Measurements from ENCODE around the gene RNF130. TPM values are rescaled to one million over a fixed set of nuclear protein-coding genes. Genes with fewer than 3 reads are reported as not detected.

The RNF130 gene
- total and polyA plus RNA-seq, 4 donors: 75.9 to 123 (median 90.8) TPM

GRCh38 chr5:179912951-179913350 lies 158.6 kb downstream of the RNF130 start:
- WGBS, 2 donors: 82 to 90% methylated on average over 18 to 19 of the region's 19 CpGs
- DNase-seq (no peak), ATAC-seq (ENCODE audit: insufficient read depth, low FRiP score) (no peak)
- Histone ChIP-seq H3K27me3 (ENCODE audit: control insufficient read depth in 3 of 3, insufficient read depth in 3 of 3, low read length in 2 of 3) (no peaks in the 10 kb centered on the region), H3K4me1 (ENCODE audit: control insufficient read depth in 5 of 5, insufficient read depth in 5 of 5, low read length in 5 of 5) (peaks cover 0 to 8% (median 0%) of the 10 kb centered on the region in 5 donors), H3K9me3 (ENCODE audit: control insufficient read depth in 4 of 4, insufficient read depth in 3 of 4, low read length in 3 of 4) (no peaks in the 10 kb centered on the region), H3K9ac (ENCODE audit: insufficient read depth in 1 of 2, low read length in 2 of 2) (no peak overlapping the region), H3K36me3 (ENCODE audit: control insufficient read depth in 4 of 4, insufficient read depth in 4 of 4, low read length in 4 of 4) (no peaks in the 10 kb centered on the region), H3K27ac (ENCODE audit: low read depth in 1 of 2, low read length in 1 of 2) (no peak overlapping the region), H3K4me3 (no peak overlapping the region)
- TF ChIP-seq, protein P1, sequence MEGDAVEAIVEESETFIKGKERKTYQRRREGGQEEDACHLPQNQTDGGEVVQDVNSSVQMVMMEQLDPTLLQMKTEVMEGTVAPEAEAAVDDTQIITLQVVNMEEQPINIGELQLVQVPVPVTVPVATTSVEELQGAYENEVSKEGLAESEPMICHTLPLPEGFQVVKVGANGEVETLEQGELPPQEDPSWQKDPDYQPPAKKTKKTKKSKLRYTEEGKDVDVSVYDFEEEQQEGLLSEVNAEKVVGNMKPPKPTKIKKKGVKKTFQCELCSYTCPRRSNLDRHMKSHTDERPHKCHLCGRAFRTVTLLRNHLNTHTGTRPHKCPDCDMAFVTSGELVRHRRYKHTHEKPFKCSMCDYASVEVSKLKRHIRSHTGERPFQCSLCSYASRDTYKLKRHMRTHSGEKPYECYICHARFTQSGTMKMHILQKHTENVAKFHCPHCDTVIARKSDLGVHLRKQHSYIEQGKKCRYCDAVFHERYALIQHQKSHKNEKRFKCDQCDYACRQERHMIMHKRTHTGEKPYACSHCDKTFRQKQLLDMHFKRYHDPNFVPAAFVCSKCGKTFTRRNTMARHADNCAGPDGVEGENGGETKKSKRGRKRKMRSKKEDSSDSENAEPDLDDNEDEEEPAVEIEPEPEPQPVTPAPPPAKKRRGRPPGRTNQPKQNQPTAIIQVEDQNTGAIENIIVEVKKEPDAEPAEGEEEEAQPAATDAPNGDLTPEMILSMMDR (IDR thresholded peaks at IDR 0.05; ENCODE audit: control extremely low read depth, extremely low read depth): no peak

GRCh38 chr5:179912386-179912785 lies 159.2 kb downstream of the RNF130 start:
- Histone ChIP-seq H3K4me3 (no peak overlapping the region), H3K9ac (ENCODE audit: insufficient read depth in 1 of 2, low read length in 2 of 2) (no peak overlapping the region), H3K36me3 (ENCODE audit: control insufficient read depth in 4 of 4, insufficient read depth in 4 of 4, low read length in 4 of 4) (no peaks in the 10 kb centered on the region), H3K27me3 (ENCODE audit: control insufficient read depth in 3 of 3, insufficient read depth in 3 of 3, low read length in 2 of 3) (no peaks in the 10 kb centered on the region), H3K4me1 (ENCODE audit: control insufficient read depth in 5 of 5, insufficient read depth in 5 of 5, low read length in 5 of 5) (peaks cover 0 to 8% (median 0%) of the 10 kb centered on the region in 5 donors), H3K9me3 (ENCODE audit: control insufficient read depth in 4 of 4, insufficient read depth in 3 of 4, low read length in 3 of 4) (no peaks in the 10 kb centered on the region), H3K27ac (ENCODE audit: low read depth in 1 of 2, low read length in 1 of 2) (no peak overlapping the region)
- DNase-seq (no peak), ATAC-seq (ENCODE audit: insufficient read depth, low FRiP score) (no peak)
- WGBS, 2 donors: 77 to 84% methylated on average over 7 of the region's 7 CpGs
- TF ChIP-seq, protein P1 (IDR thresholded peaks at IDR 0.05; ENCODE audit: control extremely low read depth, extremely low read depth): no peak

DNA sequence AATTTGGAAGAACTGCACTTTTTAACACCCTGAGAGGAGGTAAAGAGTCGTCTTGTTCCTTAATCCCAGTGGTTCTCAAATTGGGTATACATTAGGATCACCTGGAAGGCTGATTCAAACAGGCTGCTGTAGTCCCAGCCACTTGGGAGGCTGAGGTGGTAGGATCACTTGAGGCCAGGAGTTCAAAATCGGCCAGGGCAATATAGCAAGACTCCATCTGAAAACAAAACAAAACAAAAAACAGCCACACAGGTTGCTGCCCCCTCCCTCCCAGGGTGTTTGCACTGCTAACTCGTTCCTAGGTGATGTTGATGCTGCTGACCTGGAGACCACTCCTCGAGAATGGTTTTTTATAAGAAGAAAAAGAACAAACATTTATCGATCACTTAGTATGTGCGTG lies 162.3 kb downstream of the RNF130 start:
- H3K9me3 ChIP-seq (ENCODE audit: control insufficient read depth in 4 of 4, insufficient read depth in 3 of 4, low read length in 3 of 4): no peaks in the 10 kb centered on the region
- peaks cover 0 to 17% (median 2%) of the 10 kb centered on the region in 5 donors for H3K4me1 ChIP-seq (ENCODE audit: control insufficient read depth in 5 of 5, insufficient read depth in 5 of 5, low read length in 5 of 5)
- H3K27me3 ChIP-seq (ENCODE audit: control insufficient read depth in 3 of 3, insufficient read depth in 3 of 3, low read length in 2 of 3): no peaks in the 10 kb centered on the region
- H3K27ac ChIP-seq (ENCODE audit: low read depth in 1 of 2, low read length in 1 of 2): no peak overlapping the region
- 91 to 98% methylated on average over 6 of the region's 6 CpGs for WGBS, 2 donors
- TF ChIP-seq, protein P1 (IDR thresholded peaks at IDR 0.05; ENCODE audit: control extremely low read depth, extremely low read depth): no peak
- H3K9ac ChIP-seq (ENCODE audit: insufficient read depth in 1 of 2, low read length in 2 of 2): no peak overlapping the region
- H3K4me3 ChIP-seq: no peak overlapping the region
- no peak for ATAC-seq (ENCODE audit: insufficient read depth, low FRiP score)
- no peak for DNase-seq
- H3K36me3 ChIP-seq (ENCODE audit: control insufficient read depth in 4 of 4, insufficient read depth in 4 of 4, low read length in 4 of 4): peaks cover 0 to 7% (median 4%) of the 10 kb centered on the region in 4 donors

DNA sequence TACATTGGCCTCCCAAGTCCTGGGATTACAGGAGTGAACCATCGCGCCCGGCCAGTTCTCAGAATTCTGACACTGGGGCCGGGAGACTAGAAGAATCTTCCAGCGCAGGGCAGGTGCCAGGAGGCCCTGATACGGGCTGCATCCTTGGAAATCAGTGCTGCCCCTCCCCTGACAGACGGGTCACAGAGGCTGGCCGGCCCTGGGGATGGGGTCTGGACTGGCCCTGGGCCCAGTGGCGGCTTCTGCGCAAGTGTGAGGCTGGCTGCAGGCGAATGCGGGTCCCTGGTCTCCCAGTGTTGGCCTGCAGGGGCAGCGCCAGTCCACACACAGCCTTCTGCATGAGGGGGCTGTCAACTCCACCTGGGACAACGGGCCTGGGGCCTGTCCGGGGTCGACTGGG lies 163.0 kb downstream of the RNF130 start:
- Histone ChIP-seq H3K4me3 (no peak overlapping the region), H3K4me1 (ENCODE audit: control insufficient read depth in 5 of 5, insufficient read depth in 5 of 5, low read length in 5 of 5) (peaks cover 0 to 17% (median 2%) of the 10 kb centered on the region in 5 donors), H3K36me3 (ENCODE audit: control insufficient read depth in 4 of 4, insufficient read depth in 4 of 4, low read length in 4 of 4) (peaks cover 0 to 10% (median 7%) of the 10 kb centered on the region in 4 donors), H3K9me3 (ENCODE audit: control insufficient read depth in 4 of 4, insufficient read depth in 3 of 4, low read length in 3 of 4) (no peaks in the 10 kb centered on the region), H3K27me3 (ENCODE audit: control insufficient read depth in 3 of 3, insufficient read depth in 3 of 3, low read length in 2 of 3) (no peaks in the 10 kb centered on the region), H3K9ac (ENCODE audit: insufficient read depth in 1 of 2, low read length in 2 of 2) (no peak overlapping the region), H3K27ac (ENCODE audit: low read depth in 1 of 2, low read length in 1 of 2) (peak overlapping the region in 1 of 2 donors; percentile 42)
- TF ChIP-seq, protein P1 (IDR thresholded peaks at IDR 0.05; ENCODE audit: control extremely low read depth, extremely low read depth): no peak
- ATAC-seq (ENCODE audit: insufficient read depth, low FRiP score): no peak
- 88 to 90% methylated on average over 16 of the region's 16 CpGs for WGBS, 2 donors
- DNase-seq: no peak
